ENCODE data around the gene CDC37L1.

GRCh38 chr9:4630836-4631235, 48.5 kb upstream of the CDC37L1 start:
- TF ChIP-seq CTCF (IDR thresholded peaks at IDR 0.05 in 2 of 3, conservative IDR thresholded peaks at IDR 0.05 in 1 of 3; ENCODE audit: insufficient read depth in 2 of 3, low read depth in 1 of 3, low read length in 3 of 3) (no peak), NCOR1 (IDR thresholded peaks at IDR 0.05) (no peak), AFF4 (CRISPR knock-in tag; IDR thresholded peaks at IDR 0.05) (no peak), POLR2A (conservative IDR thresholded peaks at IDR 0.05) (no peak), SMAD3 (CRISPR knock-in tag; conservative IDR thresholded peaks at IDR 0.05) (no peak), TAF1 (IDR thresholded peaks at IDR 0.05; ENCODE audit: control insufficient read depth, extremely low read depth, insufficient read depth, low read length, severe bottlenecking) (no peak), ZBTB49 (CRISPR knock-in tag; IDR thresholded peaks at IDR 0.05; ENCODE audit: borderline replicate concordance) (no peak), HMG20A (CRISPR knock-in tag; conservative IDR thresholded peaks at IDR 0.05) (no peak), E2F5 (CRISPR knock-in tag; IDR thresholded peaks at IDR 0.05) (no peak), ELF1 (tag; IDR thresholded peaks at IDR 0.05) (no peak), BHLHE40 (IDR thresholded peaks at IDR 0.05; ENCODE audit: low read length) (no peak), PCBP1 (IDR thresholded peaks at IDR 0.05; ENCODE audit: low read depth, low read length, poor library complexity, severe bottlenecking) (no peak), RREB1 (CRISPR knock-in tag; IDR thresholded peaks at IDR 0.05) (no peak)
